HG03558 (cell line): ENCODE data around the gene RAI1.

Experiments
- ATAC-seq: cut with Tn5 transposase; IDR thresholded peaks from one replicate; pipeline ENCODE4 v1.9.1; 2021; ENCODE audit warnings: moderate number of reproducible peaks; ENCODE audit not compliant: unreplicated experiment; ENCODE audit errors: extremely low read depth

The RAI1 gene

DNA sequence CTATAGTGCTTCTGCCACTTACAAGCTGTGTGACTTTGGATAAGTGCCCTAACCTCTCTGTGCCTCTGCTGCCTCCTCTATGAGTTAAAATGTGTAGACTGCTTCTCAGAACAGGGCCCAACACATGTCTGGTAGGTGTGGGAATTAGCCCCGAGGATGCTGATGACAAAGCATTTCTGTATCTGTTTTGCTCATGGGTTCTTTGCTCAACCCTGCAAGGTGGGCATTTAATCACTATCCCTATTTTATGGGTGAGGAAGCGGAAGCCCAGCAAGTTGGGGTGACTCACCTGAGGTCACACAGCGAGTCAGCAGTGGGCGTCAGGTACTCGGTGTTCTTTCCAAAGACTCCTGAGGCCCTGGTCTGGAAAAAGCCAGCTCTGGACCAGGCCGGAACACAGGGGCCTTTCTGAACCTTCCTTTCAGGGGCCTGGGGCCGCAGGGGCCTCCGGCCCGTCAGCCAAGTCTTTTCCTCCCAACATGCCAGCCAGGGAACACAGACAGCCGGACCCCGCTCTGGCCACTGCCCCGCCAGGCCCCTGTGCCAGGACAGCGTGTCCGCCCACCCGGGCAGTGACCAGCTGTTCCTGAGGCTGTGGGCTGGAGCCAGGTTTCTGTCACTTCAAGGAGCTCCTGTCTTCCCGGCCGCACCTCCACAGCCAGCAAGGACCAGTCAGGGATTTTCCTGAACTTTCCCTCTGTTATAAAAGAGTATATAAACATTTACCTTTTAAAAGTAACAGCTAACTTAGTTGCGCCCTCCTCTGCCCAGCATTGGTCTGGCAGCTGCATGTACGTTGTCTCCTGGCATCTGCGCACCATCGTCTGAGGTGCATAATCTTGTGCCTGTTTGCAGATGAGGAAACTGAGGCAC lies 93.0 kb downstream of the RAI1 start:
- ATAC-seq, result no peak

GRCh38 chr17:17776889-17777288 lies 95.6 kb downstream of the RAI1 start:
- no peak for ATAC-seq

- no peak for ATAC-seq
Measured at GRCh38 chr17:17778308-17779014, 97.2 kb downstream of the RAI1 start.

GRCh38 chr17:17779015-17779611 lies 97.9 kb downstream of the RAI1 start:
- ATAC-seq, result no peak

GRCh38 chr17:17780922-17781590 lies 99.8 kb downstream of the RAI1 start:
- ATAC-seq, result no peak

DNA sequence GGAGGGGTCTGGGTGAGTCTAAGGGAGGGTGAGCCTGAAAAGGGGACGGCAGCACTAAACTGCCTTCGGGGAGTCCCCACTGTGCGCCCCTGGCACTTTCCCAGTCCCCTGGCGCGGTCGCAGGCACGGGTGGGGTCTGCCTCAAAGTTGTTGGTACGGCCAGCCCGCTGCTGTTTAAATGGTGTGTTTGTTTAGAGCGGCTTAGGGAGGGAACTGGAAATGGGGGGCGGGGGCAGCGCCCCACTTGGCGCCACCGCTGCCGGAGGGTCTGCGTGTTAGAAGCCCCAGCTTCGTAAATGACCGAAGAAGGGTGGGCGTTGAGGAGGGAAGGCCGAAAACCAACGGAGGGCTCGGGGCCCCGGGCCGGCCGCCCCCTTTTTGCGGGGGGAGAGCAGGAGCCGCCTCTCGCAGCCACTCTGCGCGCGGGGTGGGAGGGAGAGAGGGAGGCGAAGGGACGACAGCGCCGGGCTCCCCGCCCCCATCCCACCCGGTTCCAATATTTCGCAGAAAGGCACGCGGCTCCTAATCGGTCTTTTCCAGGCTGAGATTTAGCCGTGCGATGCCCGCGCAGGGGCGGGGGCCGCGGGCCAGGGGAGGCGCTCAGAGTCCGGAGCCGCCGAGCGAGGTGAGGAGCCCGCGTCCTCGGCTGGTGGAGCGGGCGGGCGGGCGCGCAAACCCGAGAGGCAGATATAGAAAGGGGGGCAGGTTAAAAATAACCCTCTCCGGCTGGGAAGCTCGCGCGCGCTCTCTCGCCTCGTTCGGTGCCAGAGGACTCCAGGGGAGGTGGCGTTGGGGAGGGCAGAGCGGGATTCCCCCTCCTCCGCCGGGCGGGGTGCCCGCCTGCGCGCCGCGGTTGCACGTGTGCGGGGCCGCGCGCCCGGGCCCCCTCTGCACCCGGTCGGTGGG lies 100.6 kb downstream of the RAI1 start:
- ATAC-seq, result no peak

DNA sequence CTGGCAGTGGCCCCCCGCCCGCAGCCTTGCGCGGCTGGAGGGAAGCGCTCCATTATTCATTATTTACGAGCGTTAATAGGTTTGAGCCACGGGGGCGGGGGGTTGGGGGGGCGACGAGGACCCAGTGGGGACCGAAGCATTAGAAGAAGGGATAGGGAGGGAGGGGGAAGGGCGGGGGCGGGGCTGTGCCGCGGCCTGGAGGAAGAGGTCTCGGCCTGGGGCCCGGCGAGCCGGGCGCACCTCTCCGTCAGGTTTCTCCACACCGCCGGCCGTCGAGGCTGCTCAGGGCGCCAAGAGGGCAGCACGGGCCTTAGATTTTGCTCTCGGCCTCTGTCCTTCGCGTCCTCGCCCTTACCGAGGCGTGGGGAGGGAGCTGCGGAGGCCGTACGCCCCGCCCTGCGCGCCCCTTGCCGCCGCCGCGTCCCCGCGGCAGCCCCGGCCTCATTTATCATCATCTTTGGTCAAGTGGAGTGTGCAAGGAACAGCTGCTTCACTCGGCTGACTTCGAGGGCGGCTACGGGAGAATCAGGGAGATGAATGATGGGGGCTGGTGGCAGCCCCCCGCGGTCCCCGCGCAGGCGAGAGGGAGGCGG lies 101.4 kb downstream of the RAI1 start:
- no peak for ATAC-seq

- no peak for ATAC-seq
Measured at GRCh38 chr17:17783116-17783824, 102.0 kb downstream of the RAI1 start.

- ATAC-seq, result no peak
Measured at GRCh38 chr17:17783825-17784656, 102.8 kb downstream of the RAI1 start.

DNA sequence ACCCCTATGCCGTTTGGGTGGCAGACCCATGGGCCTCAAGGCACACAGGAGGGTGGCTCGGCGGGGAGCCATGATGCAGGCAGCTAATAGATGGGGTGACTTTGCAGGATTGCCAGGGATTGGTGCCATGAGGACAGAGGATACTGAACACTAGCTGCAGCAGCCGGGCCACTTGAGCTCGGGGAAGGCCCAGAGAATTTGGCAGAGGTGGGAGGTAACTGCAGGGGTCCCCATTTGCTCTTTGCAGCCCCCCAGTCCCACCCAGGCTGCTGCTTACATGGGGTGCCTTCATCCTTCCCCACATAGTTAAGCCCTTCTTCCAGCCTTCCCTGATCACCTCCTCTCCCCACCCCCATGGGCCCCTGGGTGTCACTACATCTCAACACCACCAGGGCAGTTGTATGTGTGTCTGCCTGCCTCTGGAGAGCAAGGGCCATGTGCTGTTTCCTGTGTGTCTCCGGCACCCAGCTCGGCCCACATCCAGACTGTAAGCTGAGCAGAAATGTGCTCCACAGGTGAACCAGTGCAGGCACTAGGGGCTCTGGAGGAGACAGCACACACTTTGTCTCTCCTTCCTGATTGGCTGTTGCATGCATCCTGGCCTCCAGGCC lies 103.5 kb downstream of the RAI1 start:
- no peak for ATAC-seq

DNA sequence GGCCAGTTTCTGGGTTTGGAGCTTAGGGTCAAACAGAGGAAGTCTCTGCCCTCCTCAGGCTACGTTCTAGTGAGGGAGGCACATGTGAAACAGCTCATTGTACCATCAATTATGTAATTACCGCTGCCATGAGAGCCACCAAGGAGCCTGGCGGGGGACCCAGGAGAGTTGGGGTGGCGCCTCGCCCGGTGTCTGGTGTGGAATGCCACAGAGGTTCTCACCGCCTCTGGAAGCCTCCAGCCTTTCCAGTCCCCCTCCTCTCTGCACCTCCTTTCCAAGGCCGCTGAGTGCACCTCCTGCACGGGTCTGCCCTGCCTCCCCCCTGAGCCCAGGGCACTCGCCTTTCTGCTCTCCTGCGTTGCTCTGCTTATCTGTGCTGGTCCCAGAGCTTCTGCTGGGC lies 104.1 kb downstream of the RAI1 start:
- no peak for ATAC-seq

GRCh38 chr17:17786998-17787397 lies 105.7 kb downstream of the RAI1 start:
- ATAC-seq, result no peak

DNA sequence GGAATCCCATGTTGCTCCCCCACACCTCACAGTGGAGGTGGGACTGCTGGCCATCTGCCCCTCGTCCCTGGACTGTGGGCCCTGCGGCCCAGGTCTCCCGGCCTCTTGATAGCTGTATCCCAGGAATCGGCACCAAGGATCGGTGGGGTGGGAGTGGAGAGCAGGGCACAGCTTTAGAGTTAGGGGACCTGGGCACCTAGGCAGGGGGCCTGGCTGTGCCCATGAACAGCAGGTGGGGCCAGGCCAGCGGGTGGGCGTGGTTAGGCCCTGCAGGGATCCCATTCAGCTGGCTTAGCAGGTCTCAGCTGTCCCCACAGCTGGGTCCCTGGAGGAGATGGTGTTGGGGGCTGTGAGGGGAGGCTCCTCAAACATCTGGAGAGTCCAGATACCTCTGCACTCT lies 106.3 kb downstream of the RAI1 start:
- no peak for ATAC-seq

DNA sequence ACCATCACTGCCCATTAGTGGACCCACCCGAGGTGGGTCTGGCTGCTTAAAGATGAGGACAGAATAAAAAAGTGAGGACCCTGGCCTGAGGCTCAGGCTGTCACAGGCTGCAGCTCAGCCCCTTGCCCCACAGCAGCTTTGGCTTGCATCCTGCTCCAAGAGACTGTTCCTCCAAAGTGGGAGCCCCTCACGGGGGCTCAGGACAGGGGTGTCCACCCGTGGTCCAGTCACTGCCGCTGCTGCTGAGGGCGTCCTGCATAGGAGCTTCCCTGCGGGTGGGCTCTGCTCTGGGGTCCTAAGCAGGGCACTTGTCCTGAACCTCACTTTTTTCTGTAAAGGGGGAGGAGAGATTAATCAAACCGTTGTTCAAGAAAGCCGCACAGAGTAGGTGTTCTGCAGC lies 107.7 kb downstream of the RAI1 start:
- ATAC-seq, result no peak

- no peak for ATAC-seq
Measured at GRCh38 chr17:17789410-17789809, 108.2 kb downstream of the RAI1 start.

- no peak for ATAC-seq
Measured at GRCh38 chr17:17789828-17790636, 108.8 kb downstream of the RAI1 start.
